Body of pancreas (tissue), 4 donors: ENCODE measurements around the gene SOX9.

Experiments
- CTCF ChIP-seq, 7 experiments: fragments of 450-650 bp in 4 of 7; fragments of 200-600 bp in 3 of 7; sonication (generic) in 3 of 7; IDR thresholded peaks; one replicate each; pipeline ENCODE4 v1.5.1; 2016 to 2019; ENCODE audit warnings: antibody characterized with exemption in 7 of 7
- POLR2A ChIP-seq, 3 donors: fragments of 450-650 bp; IDR thresholded peaks; one replicate each; pipeline ENCODE4 v1.6.1; 2016; ENCODE audit warnings: antibody characterized with exemption in 3 of 3, mild to moderate bottlenecking in 2 of 3

- TF ChIP-seq CTCF (IDR thresholded peaks at IDR 0.05) (no peak), POLR2A (IDR thresholded peaks at IDR 0.05) (no peak)
Observed at GRCh38 chr17:72090108-72090507, 30.7 kb upstream of the SOX9 start.
